Endothelial cell of hepatic sinusoid (primary cell): Measurements from ENCODE around the gene PROCA1.
"Not testable (repeated sequence)": the region's sequence is repeated elsewhere in the genome, so short reads cannot be mapped to it uniquely, and the experiment has no call there.

ENCODE experiments used
- in situ Hi-C: cut with HindIII; loops from 2 replicates; pipeline ENCODE4 v1.10.0; 2017; ENCODE audit warnings: low sequenced_read_pairs

Gene PROCA1

GRCh38 chr17:28744972-28745785 lies 33.5 kb upstream of the PROCA1 start:
- in situ Hi-C loops = no loop called here

GRCh38 chr17:28744104-28744971 lies 32.6 kb upstream of the PROCA1 start:
- in situ Hi-C loops = no loop called here

GRCh38 chr17:28743243-28744103 lies 31.8 kb upstream of the PROCA1 start, which contains the start of gene TRAF4:
Gene TRAF4 (plus strand): TSS chr17:28744011. CDS start chr17:28744113, 102 bp downstream.
- in situ Hi-C loops = no loop called here

DNA sequence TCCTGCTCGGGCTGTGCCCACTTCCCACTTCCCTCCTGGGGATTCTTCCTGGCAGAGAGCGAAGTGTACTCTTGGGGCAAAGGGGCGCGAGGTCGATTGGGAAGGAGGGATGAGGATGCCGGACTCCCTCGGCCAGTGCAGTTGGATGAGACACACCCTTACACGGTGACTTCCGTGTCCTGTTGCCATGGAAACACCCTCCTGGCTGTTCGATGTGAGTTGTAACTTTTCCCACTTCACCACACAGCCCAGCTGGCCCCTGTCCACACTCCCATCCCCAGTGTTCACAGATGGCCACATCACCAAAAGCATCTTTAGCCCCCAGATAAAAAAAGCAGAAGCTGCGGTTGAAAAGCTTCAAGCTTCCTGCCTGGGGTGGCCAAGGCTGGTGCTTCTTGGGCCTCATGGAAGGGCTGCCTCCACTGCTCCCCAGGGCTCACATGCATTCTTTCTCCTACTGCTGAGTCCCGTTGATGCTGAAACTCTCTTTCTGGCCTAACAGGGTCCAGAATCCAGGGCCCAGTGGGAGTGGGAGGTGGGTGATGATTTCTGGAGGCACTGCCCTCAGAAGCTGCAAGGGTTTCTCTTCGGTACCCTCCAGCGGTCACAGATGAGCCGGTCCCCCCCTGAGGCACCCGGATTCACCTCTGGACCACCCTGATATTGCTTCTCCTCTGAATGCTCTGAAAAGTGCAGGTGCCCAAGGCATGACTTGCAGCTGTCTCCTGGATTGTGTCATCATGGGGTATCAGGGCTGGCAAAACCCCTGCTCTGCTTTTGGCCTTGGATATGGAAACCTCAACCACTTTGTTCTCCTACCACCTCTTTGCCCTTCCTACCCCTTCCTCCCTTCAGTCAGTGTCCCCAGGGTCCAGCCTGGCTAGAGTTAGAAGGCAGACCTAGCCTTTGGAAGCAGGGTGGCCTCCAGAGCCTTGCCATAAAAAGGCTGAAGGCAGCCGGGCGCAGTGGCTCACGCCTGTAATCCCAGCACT lies 30.0 kb upstream of the PROCA1 start:
- in situ Hi-C loops = no loop called here

DNA sequence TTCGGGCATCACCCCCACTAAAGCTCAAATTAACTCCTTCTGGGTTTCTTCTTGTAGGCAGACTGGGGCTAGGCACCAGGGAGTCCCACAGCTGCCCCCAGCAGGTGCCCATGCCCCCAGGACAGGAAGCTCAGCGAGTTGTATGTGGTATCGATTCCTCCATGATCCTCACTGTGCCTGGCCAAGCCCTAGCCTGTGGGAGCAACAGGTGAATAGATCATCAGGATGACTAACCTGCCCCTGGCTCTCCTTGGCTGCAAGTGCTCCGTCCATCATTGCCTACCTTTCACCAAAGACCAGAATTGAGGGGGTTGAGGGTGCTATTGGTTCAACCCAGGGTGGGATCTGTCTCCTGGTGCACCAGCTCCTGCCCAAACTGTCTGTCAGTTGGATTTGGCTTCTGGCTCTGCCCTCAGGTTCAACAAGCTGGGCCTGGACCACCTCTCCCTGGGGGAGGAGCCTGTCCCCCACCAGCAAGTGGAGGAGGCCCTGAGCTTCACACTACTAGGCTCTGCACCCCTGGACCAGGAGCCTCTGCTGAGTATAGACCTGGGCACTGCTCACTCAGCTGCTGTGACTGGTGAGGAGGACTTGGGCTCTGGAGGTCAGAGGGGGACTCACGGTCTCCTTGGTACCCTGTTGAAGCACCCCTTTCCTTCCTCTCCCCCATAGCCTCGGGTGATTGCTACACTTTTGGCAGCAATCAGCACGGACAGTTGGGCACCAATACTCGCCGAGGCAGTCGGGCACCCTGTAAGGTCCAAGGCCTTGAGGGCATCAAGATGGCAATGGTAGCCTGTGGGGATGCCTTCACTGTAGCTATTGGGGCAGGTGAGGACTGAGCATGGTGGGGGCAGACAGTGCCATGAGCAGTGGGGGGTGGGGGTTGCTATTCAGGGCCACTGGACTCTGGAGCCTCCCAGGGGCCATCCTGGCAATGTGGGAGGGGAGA lies 29.0 kb upstream of the PROCA1 start:
- in situ Hi-C loops = no loop called here

- in situ Hi-C loops = no loop called here
Measured at GRCh38 chr17:28738680-28739384, 27.1 kb upstream of the PROCA1 start.

GRCh38 chr17:28737770-28738679 lies 26.3 kb upstream of the PROCA1 start:
- in situ Hi-C loops = no loop called here

DNA sequence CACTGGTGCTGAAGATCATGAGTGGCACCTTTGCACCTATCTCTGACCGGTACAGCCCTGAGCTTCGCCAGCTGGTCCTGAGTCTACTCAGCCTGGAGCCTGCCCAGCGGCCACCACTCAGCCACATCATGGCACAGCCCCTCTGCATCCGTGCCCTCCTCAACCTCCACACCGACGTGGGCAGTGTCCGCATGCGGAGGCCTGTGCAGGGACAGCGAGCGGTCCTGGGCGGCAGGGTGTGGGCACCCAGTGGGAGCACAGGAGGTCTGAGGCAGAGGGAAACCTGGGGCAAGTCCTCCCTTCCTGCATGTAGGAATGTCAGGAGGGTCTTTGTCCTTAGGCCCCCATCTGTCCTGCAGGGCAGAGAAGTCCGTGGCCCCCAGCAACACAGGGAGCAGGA lies 25.6 kb upstream of the PROCA1 start:
- in situ Hi-C loops = no loop called here

DNA sequence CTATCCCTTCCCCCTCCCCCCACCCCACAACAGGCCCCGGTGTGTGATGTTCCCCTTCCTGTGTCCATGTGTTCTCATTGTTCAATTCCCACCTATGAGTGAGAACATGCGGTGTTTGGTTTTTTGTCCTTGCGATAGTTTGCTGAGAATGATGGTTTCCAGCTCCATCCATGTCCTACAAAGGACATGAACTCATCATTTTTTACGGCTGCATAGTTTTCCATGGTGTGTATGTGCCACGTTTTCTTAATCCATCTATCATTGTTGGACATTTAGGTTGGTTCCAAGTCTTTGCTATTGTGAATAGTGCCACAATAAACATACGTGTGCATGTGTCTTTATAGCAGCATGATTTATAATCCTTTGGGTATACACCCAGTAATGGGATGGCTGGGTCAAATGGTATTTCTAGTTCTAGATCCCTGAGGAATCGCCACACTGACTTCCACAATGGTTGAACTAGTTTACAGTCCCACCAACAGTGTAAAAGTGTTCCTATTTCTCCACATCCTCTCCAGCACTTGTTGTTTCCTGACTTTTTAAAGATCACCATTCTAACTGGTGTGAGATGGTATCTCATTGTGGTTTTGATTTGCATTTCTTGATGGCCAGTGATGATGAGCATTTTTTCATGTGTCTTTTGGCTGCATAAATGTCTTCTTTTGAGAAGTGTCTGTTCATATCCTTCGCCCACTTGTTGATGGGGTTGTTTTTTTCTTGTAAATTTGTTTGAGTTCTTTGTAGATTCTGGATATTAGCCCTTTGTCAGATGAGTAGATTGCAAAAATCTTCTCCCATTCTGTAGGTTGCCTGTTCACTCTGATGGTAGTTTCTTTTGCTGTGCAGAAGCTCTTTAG lies 24.5 kb upstream of the PROCA1 start:
- in situ Hi-C loops = not testable (repeated sequence)

DNA sequence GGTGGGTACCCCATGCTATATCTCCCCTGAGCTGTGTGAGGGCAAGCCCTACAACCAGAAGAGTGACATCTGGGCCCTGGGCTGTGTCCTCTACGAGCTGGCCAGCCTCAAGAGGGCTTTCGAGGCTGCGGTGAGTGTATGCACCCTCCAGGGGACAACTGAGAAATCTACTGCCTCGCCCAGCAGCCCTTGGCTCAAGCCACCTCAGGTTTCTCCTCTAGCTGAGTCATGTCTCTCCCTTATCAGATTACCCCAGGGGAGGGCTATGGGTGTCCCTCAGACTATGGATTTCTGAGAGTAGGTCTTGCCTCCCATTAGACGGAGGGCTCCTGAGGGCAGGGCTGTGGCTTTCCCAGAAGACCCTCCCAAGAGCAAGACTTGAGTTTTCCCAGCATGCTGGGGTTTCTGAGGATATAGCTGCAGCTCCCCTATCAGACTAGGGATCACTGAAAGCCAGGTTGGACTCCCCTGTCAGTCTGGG lies 23.6 kb upstream of the PROCA1 start:
- in situ Hi-C loops = no loop called here

GRCh38 chr17:28734712-28735241 lies 23.1 kb upstream of the PROCA1 start:
- in situ Hi-C loops = no loop called here

- in situ Hi-C loops = no loop called here
Measured at GRCh38 chr17:28733346-28733745, 21.7 kb upstream of the PROCA1 start.

- in situ Hi-C loops = loop anchor here (5.0 to 10.0 kb wide), 3 partner anchors 65 to 227 kb away; partner anchors contain the start of genes DHRS13, SDF2 and SUPT6H
Measured at GRCh38 chr17:28729950-28730330, 18.3 kb upstream of the PROCA1 start.

- in situ Hi-C loops = loop anchor here (5.0 to 10.0 kb wide), 3 partner anchors 64 to 229 kb away; partner anchors contain the start of genes DHRS13, SDF2 and SUPT6H
Measured at GRCh38 chr17:28728364-28729200, 16.9 kb upstream of the PROCA1 start, which contains the start of gene NEK8. Gene NEK8 (plus strand): TSS chr17:28728788. CDS start chr17:28728814, 26 bp downstream.
